Fibroblast of skin of left biceps (primary cell): ENCODE results near the gene CBL.
A peak's percentile ranks its signal among the peaks of the same experiment; 100 is the strongest.

Experiments used
- DNase-seq, 2 experiments: peaks; one replicate each; pipeline ENCODE4 v3.0.0-alpha.2; 2013; ENCODE audit warnings: low read depth in 2 of 2

The CBL gene

DNA sequence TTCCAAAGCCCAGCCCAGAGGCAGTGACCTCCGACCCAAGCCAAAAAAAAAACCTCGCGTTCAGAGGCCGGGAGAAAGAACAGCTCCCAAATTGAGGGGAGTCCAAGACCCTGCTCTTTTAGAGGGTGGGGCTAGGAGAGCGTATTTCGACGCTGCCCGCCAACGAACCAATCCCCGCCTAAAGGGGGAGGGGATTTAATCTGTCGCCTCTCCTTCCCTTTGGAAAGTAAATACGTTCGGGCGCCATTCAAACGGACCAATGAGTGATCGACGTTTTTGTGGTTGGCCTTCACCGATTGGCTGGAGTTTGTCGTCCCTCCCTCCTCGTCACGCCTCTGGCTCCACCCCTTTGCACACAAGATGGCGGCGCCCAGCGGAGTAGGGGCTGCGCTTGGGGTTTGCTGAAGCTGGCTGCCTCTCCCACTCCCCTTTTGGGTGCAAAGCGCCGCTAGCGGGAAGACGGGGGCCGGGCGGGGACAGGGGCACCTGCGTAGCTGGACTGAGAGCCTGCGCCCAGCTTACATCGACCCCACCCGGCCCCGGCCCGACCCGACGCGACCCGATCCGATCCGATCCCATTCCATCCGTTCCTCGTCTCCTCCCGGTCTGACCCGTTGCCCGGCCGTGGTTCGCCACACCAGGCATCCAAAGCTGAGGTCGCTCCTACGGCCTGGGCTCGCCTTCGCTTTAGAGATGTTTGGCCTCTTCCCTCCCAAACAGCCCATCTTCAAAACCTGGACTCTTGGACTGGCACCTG is 128.2 kb downstream of the CBL start, which contains the start of gene RNF26:
RNF26 (plus strand) TSS at position 354 of the 757 bp plus-strand sequence. CDS start 596 bp downstream, outside the sequence.
- peak; percentile 95 for DNase-seq

DNA sequence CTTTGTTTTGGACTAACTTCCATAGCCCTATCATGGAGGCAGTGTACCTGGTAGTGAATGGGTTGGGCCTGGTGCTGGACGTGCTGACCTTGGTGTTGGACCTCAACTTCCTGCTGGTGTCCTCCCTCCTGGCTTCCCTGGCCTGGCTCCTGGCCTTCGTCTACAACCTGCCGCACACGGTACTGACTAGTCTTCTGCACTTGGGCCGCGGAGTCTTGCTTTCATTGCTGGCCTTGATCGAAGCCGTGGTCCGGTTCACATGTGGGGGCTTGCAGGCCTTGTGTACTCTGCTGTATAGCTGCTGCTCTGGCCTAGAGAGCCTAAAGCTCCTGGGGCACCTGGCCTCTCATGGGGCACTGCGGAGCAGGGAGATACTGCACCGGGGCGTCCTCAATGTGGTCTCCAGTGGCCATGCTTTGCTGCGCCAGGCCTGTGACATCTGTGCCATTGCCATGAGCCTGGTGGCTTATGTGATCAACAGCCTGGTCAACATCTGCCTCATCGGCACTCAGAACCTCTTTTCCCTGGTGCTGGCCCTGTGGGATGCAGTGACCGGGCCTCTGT is 129.0 kb downstream of the CBL start:
- no peak for DNase-seq

DNA sequence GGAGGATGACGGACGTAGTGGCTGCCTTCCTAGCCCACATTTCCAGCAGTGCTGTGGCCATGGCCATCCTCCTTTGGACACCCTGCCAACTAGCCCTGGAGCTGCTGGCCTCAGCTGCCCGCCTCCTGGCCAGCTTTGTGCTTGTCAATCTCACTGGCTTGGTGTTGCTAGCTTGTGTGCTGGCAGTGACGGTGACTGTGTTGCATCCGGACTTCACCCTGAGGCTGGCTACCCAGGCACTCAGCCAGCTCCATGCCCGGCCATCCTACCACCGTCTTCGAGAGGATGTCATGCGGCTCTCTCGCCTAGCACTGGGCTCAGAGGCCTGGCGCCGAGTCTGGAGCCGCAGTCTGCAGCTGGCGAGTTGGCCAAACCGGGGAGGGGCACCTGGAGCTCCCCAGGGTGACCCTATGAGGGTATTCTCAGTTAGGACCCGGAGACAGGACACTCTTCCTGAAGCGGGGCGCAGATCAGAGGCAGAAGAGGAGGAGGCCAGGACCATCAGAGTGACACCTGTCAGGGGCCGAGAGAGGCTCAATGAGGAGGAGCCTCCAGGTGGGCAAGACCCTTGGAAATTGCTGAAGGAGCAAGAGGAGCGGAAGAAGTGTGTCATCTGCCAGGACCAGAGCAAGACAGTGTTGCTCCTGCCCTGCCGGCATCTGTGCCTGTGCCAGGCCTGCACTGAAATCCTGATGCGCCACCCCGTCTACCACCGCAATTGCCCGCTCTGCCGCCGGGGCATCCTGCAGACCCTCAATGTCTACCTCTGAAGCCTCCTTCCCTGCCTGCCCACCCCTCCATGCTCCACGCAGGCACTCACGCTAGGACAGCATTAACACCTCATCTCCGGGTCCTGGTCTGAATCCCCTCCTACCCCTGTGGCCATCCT is 129.8 kb downstream of the CBL start:
- DNase-seq, result no peak

DNA sequence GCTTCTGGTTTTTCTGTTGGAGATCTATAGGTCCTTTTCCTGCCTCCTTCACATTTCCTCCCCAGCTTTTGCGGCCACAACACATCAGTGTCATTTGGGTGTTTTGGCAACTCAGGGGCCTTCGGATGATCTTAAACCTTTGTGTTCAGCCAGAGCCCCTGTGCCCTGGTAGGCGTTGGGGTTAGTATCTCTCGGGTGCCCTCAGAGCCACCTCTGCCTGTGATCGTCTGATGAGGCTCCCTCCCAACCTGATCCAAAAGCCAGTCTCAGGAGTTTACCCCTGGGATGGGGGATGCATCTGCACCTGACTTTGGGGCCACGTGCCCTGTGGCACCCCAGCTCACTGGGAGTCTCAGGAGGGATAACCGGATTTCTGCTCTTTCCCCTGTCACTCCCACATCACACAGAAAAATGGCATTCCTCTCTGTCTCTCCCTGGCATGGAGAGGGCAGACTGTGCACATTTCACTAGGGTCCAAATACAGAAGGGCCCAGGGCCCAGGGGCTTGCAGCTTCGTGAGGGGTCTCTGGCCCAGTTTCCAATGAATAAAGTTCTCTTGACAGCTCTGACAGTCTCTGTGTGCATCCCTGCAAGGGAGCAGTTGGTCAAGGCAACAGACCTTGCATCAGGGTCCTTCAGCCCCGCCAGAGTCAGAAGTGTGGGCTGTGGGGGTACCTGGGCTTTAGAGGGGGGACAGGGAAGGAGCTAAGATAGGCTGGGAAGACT is 130.8 kb downstream of the CBL start:
- DNase-seq, result no peak

DNA sequence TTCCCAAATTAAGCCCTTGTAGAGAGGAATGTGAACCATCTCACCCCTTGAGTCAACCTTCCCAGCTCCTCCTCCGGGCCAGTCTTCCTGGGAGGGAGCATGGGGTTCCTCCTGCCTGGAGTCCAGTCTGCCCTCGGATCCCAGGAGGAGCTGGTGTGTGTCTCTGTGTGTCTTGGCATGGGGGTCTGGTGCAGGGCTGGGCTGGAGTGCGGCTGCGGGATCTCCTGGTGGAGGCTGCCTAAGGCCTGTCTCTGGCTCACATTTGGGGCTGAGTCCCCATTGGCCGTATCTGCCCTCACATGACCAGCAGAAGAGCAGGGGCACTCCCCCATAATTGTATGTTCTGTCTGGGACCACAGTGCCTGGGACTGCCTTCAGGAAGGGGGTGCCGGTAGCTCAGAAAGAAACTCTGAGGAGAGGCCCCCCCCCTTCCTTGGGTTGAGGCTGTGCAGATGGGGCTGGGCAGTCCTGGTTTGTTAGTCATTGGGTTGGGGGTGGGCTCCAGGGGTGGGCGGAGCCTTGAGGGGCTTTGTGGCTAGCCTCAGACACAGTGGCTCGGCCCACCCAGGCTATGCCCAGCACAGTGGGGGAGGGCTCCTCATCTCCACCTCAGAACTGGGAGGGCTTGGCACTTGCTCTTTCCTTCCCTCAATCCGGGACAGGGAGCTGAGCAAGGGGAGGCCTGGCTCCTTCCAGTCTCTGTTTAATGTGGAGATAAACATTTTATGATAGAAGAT is 131.6 kb downstream of the CBL start:
- peak in 1 of 2 experiments; percentile 56 for DNase-seq

DNA sequence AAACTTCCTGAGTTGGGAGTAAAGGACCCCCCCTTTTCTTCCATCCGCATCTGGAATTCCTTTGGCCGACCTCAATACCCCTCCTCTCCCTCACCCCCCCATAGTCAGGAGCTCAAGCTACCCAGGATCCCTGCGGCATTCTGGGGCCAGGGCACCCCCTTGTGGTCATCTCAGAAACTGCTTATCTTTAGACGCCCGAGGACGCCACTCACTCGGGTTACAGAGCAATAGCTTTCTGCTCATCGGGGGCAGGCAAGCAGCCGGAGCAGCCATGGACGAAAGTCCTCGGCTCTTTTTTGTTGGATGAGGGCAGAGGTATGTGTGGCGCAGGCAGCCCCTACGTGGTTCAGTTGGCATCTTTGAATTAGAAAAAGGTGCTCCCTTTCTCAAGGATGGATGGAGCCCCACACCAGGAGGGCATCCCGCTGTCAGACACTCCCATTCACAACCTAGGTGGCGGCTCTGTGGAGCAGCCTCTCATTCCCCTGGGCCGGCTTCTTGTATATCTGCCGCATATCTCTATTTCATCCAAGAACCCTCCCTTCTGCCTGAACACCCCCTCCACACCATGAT is 132.3 kb downstream of the CBL start:
- peak in 1 of 2 experiments; percentile 53 for DNase-seq

DNA sequence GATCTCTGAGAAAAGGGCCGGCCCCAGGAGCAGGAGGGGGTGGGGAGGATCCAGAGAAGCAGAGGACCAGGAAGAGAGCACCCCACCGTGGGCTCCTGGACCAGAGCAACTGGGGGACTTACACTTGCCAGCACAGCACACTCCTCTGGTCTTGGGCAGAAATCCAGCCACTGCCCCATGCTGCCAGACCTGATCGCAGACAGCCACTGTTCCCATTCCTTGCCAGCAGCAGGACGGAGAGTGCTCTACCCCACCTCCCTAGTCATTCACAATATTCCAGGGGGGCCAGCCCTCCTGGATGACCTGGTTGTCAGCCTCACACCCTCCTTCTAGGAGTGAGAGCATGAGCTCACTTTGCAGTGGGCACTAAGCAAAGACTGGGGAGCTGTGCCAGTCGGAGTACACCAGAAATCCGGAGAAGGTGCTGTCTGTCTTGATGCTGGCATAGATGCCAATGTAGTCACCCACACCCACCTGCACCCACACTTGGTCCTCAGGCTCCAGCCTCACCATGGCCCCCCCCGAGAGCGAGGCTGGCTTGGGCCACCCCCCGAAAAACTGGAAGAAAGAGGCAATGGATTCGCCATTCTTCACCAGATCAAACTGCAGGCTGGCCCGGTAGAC is 132.9 kb downstream of the CBL start:
- DNase-seq, result no peak

DNA sequence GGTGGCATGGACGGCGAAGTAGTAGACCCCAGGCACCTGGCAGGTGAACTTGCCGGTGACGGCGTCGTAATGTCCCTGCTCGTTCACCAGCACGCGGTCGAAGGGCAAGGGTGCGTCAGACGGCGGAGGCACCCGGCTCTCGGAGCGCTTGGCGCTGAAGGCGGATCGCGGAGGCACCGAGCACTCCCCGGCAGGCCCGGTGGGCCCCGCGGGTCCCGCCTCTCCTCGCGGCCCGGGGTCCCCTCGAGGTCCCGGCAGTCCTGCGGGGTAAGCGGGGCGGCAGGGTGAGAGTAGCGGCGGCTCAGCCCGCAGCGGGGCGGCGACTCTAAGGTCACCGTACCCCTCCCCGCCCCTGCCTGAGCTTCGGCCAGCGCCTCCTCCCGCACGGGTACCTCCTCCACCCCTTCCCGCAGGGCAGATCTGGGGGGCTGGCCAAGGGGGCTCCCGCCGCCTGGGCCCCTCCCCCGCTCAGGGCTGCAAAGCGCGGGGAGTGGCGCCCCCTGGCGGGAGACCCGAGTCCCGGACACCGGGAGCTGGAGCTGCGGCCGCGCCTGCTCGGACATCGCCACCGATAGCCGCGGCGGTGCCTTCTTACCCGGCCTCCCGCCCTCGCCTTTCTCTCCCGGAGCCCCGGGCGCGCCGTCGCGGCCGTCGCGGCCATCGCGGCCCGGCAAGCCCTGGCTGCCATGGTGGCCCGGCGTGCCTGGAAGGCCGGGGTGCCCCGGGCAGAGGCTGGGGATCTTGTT is 133.6 kb downstream of the CBL start:
- DNase-seq, result no peak

DNA sequence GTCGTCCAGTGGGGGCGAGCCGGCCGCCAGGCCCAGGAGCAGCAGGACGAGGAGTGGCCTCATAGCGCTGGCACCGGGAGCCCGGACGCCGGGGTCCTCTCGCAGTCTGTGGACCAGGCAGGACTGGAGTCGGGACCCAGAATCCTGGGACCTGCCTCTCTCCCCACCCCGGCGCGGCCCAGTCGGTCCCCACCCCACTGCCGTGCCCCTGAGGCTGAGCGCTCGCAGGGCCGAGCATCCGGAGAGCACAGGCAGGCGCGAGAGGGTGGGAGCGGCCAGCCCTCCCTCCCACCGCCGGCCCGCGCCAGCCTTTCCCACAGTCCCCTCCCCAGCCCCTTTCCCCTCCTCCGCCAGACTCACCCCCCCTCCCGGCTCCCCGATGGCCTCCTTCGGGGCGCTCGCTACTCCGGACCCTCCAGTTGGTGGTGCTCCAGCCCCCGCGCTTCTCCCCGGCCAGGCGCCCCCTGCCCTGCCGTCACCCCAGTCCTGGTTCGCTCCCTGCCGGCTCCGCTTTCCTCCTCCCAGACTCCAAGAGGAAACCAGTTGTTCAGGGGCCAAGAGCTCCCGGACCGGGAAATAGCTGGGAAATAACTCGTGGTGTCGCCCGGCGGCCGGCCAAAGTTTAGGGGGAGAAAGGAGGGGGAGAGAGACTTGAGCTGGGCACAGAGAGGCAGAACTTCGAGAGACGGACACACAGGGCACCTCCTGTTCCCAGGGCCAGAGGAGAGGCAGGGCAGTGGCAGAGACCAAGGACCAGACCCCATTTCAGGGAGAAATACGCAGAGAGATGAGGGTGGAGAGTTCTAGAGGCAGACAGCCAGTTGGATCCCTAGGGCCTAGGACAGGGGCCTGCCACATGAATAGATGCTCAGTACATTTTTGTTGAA is 134.4 kb downstream of the CBL start, which contains the start of gene C1QTNF5:
C1QTNF5 (minus strand) TSS at position 549 of the 887 bp plus-strand sequence; CDS start at position 63, 486 bp downstream.
- DNase-seq, result no peak

DNA sequence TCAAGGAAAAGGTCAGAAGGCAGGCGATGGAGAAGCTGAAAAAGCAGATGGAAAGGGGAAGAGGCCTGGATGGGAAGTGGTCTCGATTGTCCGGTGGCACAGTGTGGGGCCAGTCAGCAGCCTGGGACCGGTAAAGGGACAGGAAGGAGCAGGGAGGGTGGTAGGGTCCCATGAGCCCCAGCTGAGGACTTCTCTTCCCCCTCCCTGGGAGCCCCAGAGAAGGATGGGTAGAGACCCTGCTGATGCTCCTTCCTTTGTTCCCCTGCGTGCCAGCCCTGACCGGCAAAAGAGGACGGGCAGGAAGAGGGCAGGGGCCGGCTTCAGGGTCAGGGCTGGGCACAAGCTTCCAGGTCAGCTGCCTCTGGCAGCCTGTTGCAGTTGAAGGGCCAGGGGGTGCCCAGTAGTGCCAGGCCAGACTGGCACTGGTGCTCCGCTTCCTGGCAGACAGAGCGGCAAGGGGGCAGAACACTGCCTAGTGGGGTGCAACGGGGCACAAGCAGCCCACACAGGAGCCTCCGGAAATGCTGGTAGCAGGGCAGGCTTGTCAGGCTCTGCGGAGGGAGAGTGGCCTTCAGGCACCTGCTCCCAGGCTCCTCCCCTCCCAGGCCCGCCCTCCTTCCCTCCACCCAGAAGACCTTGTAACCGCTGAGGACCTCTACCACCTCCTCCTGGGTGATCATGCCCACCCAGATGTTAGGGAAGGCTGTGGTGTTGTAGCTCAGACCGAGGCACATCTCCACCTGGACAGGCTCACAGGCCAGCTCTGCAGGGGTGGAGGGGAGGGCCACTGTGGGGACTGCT is 135.3 kb downstream of the CBL start:
- no peak for DNase-seq

DNA sequence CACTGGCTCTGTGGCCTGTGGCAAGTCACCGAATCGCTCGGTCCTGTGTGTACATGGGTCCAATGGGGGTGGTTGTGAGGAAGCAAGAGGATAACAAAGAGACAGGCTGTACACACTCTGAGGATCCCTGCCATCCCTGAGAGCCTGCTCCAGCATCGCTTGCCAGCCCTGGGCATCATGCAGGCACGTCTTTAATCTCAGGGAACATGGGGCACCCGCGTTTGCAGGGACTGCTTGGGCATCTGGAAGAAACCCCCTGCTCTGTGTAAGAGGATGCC is 135.8 kb downstream of the CBL start:
- DNase-seq, result no peak

DNA sequence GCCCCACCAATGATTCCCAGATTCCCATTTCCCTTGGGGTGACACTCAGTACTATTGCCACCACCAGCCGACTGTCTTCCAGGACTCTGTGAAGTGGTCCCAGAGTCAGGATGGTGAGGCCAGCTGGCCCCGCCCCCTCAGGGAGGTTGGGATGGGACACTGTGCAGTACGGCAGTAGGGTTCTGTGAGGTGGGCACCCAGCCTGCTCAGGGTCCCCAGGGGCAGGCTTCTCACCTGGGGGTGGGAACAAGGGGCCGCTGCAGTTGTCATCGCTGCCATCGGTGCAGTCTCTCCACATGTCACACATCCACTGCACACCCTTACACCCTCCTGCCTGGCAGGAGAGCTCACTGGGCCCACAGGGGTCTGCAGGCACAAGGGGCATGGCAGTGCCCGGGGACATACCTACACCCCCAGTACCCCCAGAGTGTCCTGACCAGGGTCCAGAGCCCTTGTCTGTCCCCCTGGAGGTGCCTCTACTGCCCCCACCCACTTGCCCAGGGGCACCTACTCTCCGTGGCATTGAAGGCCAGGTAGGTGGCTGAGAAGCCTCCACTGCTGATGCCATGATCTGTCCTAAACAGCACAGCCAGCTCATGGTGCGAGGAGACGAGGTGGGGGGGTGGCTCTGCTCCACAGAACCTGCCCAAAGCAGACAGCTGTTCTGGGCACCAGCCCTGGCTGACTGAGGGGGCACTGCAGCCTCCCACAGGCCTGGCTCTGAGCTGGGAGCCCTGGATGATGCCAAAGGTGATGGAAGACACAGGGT is 136.4 kb downstream of the CBL start:
- DNase-seq, result no peak

DNA sequence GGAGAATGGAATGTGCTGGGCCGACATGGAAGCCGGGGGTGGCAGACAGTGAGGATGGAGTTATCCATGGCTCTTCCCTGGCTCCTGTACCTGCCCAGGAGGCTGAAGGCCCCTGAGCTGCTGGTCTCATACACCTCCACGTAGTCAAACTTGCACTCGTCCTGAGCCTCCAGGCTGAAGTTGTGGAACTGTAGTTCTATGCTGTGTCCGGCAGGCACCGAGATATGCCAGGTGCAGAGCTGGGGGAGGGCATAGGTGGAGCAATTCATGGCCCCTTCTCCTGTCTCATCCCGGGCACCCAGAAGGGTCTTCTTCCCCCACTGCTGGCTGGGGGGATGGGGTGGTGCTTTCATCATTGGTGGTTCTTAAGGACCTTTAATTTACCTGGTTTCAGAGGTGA is 137.6 kb downstream of the CBL start:
- DNase-seq, result no peak

DNA sequence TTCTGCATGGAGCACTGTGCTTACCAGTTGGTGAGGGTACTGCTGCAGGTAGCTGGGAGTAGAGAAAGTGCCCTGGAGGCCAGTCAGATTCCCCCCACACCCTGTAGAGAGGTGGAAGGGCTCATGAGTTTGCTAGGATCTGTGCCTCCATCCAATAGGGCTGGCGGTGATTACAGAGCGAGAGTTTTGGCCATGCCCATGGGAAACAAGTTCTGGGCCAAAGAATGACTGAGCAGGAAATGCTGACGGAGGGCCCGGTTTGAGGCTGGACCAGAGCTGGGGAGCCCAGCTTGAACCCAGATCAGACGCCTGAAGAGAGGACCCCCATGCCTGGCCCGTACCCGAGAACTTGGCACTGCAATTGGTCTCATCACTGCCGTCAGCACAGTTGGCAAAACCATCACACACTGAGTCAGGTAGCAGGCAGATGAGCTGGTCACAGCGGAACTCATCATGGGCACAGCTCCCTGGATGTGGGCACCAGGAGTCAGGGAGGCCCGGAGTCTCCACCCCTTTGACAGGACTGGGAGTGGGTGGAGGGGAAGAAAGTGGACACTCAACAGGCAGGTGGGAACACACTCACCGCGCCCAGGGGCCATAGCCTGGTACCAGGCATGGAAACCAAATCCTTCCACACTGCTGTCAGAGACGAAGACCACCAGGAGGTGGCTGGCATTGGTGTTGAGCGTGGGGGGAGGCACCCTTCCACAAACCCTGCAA is 138.3 kb downstream of the CBL start:
- DNase-seq, result no peak

DNA sequence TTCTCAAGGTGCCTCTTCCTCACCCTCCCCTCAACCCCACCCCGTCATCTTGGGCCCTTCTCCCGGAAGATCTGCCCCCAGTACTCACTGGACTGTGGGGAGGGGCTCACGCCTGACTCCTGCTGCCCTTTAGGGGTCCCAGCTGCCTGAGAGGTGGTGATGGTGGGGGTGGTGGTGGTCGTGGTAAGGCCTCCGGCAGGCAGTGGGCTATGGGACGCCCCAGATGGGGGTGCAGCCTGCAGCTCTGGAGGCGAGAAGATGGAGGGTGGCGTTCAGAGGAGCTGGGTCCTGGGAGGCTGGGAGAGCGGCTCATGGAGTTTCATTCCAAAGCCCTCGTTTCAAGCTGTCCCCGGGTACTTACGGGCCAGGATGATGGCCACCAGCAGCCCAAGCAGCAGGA is 139.5 kb downstream of the CBL start:
- no peak for DNase-seq

DNA sequence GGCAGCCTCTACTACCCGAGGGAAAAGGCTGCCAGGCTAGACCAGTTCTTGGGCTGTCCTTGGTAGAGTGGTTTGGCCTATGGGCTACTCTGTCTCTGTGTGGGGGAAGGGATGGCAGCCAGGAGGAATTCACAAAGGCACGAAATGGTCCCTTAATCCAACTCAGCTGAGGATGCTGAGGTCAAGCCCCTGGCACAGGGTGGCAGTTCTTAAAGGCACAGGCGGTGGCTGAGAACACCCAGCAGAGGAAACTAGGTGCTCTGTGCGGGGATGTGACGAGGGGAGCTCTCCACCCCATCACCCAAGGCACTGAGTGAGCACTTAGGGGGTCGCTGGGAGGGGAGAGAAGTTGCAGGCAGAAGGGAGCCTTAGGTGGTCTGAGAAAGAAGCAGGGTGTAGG is 140.5 kb downstream of the CBL start, which contains the start of gene MFRP:
MFRP (minus strand) TSS at position 101 of the 400 bp plus-strand sequence. CDS start 192 bp downstream, outside the sequence.
- DNase-seq, result no peak
